Smooth muscle cell (in vitro differentiated cells): ENCODE measurements around the gene KLHL17. TPM values are rescaled to one million over a fixed set of nuclear protein-coding genes. Genes with fewer than 3 reads are reported as not detected.

ENCODE experiments used
- DNase-seq: peaks from one replicate; lab custom pipeline; 2025; ENCODE audit not compliant: unreplicated experiment; lab: John Stamatoyannopoulos, UW
- H2AFZ ChIP-seq: fragments of 200-600 bp; sonication (generic); 2 replicates; pipeline ENCODE4 v1.6.0; 2016; ENCODE audit warnings: antibody characterized with exemption, low read depth, mild to moderate bottlenecking
- H3F3A ChIP-seq: fragments of 200-600 bp; sonication (generic); 2 replicates; pipeline ENCODE4 v1.6.0; 2017; ENCODE audit warnings: antibody characterized with exemption, low read depth
- H3K27ac ChIP-seq: fragments of 200-600 bp; sonication (generic); 2 replicates; pipeline ENCODE4 v1.5.1; 2016; ENCODE audit warnings: low read depth, mild to moderate bottlenecking
- H3K27me3 ChIP-seq: fragments of 200-600 bp; sonication (generic); 2 replicates; pipeline ENCODE4 v1.6.1; 2016; ENCODE audit warnings: low read depth, mild to moderate bottlenecking
- H3K36me3 ChIP-seq: fragments of 200-600 bp; sonication (generic); 2 replicates; pipeline ENCODE4 v1.5.1; 2016; ENCODE audit warnings: low read depth
- H3K4me1 ChIP-seq: fragments of 200-600 bp; sonication (generic); 2 replicates; pipeline ENCODE4 v1.5.1; 2016; ENCODE audit warnings: low read depth
- H3K4me2 ChIP-seq: fragments of 200-600 bp; sonication (generic); 2 replicates; pipeline ENCODE4 v1.6.0; 2016; ENCODE audit warnings: mild to moderate bottlenecking
- H3K4me3 ChIP-seq: fragments of 200-600 bp; sonication (generic); 2 replicates; pipeline ENCODE4 v1.5.1; 2016; ENCODE audit warnings: mild to moderate bottlenecking
- H3K79me2 ChIP-seq: fragments of 200-600 bp; sonication (generic); 2 replicates; pipeline ENCODE4 v1.6.0; 2016; ENCODE audit warnings: low read depth, mild to moderate bottlenecking
- H3K9ac ChIP-seq: fragments of 200-600 bp; sonication (generic); 2 replicates; pipeline ENCODE4 v1.6.0; 2016; ENCODE audit warnings: low read depth
- H3K9me3 ChIP-seq: fragments of 200-600 bp; sonication (generic); replicated peaks from 2 replicates; pipeline ENCODE4 v1.5.1; 2016; ENCODE audit warnings: low read depth
- H4K20me1 ChIP-seq: fragments of 200-600 bp; sonication (generic); 2 replicates; pipeline ENCODE4 v1.6.0; 2016; ENCODE audit warnings: low read depth
- WGBS: methylation state at CpG from one replicate; pipeline ENCODE4 v1.1.7; 2016; ENCODE audit warnings: low lambda C conversion rate; 5-methylcytosine and 5-hydroxymethylcytosine counted together
- polyA plus RNA-seq: library from polyadenylated mRNA; unstranded; fragments of >200 nt; fragmentation: Nextera tagmentation; extraction: Ambion mirVana; gene quantifications from 2 replicates; pipeline ENCODE4 v1.2.1, GENCODE V29; 2016
- total RNA-seq: library from RNA; depleted of rRNA; stranded (reverse); fragments of >200 nt; gene quantifications from 2 replicates; pipeline ENCODE4 v1.2.3, GENCODE V29; 2014
- TF ChIP-seq, protein P1 (sequence below): fragments of 200-600 bp; sonication (generic); IDR thresholded peaks from 2 replicates; pipeline ENCODE4 v1.5.1; 2017; ENCODE audit warnings: borderline replicate concordance, mild to moderate bottlenecking, antibody characterized with exemption; ENCODE audit not compliant: insufficient read depth, poor library complexity, severe bottlenecking

Gene KLHL17
- total and polyA plus RNA-seq, 2 experiments from 2014 or later = 10.2 to 29.9 TPM

DNA sequence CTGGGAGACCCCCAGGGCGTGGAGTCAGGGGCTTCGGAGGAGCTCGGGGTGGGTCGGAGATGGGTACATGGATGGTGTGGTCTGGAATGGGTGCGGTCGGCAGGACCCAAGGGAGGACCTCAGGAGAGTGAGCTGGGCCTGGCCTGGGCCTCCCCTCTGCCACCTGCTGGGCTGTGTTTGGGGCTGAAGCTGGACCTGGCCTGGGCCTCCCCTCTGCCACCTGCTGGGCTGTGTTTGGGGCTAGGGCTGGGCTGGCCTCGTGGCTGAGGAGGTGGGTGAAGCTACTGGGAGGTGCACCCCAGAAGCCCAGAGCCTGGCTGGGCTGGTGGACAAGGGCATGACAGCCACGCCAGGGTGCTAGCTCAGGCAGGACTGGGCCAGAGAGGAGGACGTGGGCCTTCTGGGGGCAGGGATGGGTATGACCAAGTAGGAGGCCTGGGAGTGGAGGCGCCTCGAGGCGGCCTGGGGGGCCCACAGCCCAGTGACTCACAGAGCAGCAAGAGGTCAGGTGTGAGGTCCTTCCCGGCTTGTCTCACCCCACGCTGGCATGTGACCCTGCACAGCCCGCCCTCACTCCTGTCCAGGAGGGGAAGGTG, 22.2 kb upstream of the KLHL17 start:
- Histone ChIP-seq H3K4me2 (no peak overlapping the region), H3K4me1 (peaks cover 37% of the 10 kb centered on the region), H4K20me1 (peaks cover 3% of the 10 kb centered on the region), H3K27me3 (no peaks in the 10 kb centered on the region), H3K9ac (no peak overlapping the region), H3K36me3 (no peaks in the 10 kb centered on the region), H3K4me3 (no peak overlapping the region), H2AFZ (no peak overlapping the region), H3K9me3 (no peaks in the 10 kb centered on the region), H3K27ac (no peak overlapping the region), H3K79me2 (no peaks in the 10 kb centered on the region), H3F3A (peaks cover 12% of the 10 kb centered on the region)
- TF ChIP-seq, protein P1, sequence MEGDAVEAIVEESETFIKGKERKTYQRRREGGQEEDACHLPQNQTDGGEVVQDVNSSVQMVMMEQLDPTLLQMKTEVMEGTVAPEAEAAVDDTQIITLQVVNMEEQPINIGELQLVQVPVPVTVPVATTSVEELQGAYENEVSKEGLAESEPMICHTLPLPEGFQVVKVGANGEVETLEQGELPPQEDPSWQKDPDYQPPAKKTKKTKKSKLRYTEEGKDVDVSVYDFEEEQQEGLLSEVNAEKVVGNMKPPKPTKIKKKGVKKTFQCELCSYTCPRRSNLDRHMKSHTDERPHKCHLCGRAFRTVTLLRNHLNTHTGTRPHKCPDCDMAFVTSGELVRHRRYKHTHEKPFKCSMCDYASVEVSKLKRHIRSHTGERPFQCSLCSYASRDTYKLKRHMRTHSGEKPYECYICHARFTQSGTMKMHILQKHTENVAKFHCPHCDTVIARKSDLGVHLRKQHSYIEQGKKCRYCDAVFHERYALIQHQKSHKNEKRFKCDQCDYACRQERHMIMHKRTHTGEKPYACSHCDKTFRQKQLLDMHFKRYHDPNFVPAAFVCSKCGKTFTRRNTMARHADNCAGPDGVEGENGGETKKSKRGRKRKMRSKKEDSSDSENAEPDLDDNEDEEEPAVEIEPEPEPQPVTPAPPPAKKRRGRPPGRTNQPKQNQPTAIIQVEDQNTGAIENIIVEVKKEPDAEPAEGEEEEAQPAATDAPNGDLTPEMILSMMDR = peak; percentile 26
- WGBS = 78% methylated on average over 15 of the region's 15 CpGs
- peak; percentile 48 for DNase-seq

DNA sequence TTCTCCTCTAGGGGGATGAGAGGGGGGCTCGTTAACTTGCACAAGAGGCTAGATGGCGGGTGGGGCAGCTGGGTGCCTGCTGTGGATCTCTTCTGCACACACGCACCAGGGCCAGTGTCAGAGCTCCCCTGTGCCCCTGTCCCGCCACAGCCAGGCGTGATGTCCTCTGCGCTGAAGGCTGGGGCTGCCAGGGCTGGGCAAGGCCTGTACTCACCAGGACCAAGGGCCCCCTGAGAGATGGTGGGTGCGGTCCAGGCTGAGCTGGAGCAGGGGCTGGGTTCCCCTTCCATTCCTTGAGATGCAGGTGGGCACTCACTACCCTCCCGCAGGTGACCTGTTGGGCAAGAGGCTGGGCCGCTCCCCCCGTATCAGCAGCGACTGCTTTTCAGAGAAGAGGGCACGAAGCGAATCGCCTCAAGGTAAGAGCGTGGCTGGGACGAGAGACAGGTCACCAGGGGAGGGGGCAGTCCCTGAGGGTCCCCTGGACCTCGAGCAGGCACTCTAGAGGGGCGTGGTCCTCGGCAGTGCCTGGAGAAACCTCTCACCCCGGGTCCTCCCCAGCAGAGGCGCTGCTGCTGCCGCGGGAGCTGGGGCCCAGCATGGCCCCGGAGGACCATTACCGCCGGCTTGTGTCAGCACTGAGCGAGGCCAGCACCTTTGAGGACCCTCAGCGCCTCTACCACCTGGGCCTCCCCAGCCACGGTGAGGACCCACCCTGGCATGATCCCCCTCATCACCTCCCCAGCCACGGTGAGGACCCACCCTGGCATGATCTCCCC, 21.5 kb upstream of the KLHL17 start:
- Histone ChIP-seq H3K4me1 (peaks cover 33% of the 10 kb centered on the region), H3K9ac (no peak overlapping the region), H3F3A (peaks cover 12% of the 10 kb centered on the region), H3K4me2 (no peak overlapping the region), H2AFZ (no peak overlapping the region), H4K20me1 (peaks cover 5% of the 10 kb centered on the region), H3K9me3 (no peaks in the 10 kb centered on the region), H3K79me2 (no peaks in the 10 kb centered on the region), H3K27me3 (no peaks in the 10 kb centered on the region), H3K4me3 (no peak overlapping the region), H3K36me3 (no peaks in the 10 kb centered on the region), H3K27ac (no peak overlapping the region)
- 68% methylated on average over 28 of the region's 30 CpGs for WGBS
- no peak for DNase-seq
- TF ChIP-seq, protein P1 = no peak

DNA sequence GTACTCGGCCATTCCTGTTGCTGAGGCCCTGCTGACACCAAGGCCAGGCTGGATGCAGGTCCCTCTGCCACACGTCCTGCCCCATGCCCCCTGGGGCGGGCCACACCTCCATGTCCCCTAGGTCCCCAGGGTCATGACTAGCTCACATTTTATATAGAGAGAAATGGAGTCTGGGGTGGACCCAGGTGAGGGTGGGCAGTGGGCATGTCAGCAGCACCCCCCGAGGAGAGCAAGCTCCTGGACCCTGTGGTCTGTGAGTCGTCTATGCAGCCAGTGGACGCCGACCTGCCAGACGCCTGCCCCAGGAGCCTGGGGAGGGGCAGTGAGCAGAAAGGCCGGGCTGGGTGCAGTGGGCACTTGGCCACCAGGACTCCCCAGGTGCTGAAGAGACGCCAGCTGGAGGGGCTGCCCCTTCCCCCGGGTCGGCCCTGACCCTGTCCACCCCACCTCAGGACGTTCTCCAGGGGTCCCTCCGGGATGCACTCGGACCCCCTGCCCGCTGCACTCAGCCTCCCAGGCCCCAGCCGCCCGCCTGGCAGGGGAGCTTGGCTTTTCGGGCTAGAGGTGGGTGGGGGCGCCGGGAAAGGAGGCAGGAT, 20.8 kb upstream of the KLHL17 start:
- no peak overlapping the region for H3K9ac ChIP-seq
- no peak overlapping the region for H3K27ac ChIP-seq
- no peaks in the 10 kb centered on the region for H3K9me3 ChIP-seq
- TF ChIP-seq, protein P1 = no peak
- no peaks in the 10 kb centered on the region for H3K79me2 ChIP-seq
- peaks cover 12% of the 10 kb centered on the region for H3F3A ChIP-seq
- H3K4me3 ChIP-seq = peak overlapping the region; percentile 47
- no peak for DNase-seq
- peaks cover 33% of the 10 kb centered on the region for H3K4me1 ChIP-seq
- no peaks in the 10 kb centered on the region for H3K27me3 ChIP-seq
- peak overlapping the region; percentile 89 for H3K4me2 ChIP-seq
- WGBS = 38% methylated on average over 17 of the region's 21 CpGs
- no peak overlapping the region for H2AFZ ChIP-seq
- H3K36me3 ChIP-seq = no peaks in the 10 kb centered on the region
- H4K20me1 ChIP-seq = peaks cover 11% of the 10 kb centered on the region
